Fibroblast of lung (primary cell): ENCODE results near the gene CFAP45.

Experiments
- EZH2 ChIP-seq: IDR thresholded peaks from 2 replicates; pipeline ENCODE4 v1.5.1; 2012; ENCODE audit warnings: low read length, control low read depth, mild to moderate bottlenecking; ENCODE audit errors: missing control alignments
- TF ChIP-seq, protein P1 (sequence below), 2 donors: IDR thresholded peaks in 1 of 2; conservative IDR thresholded peaks in 1 of 2; 1 replicate in 1 of 2; 2 replicates in 1 of 2; pipeline ENCODE4 v1.5.1; 2011 to 2012; ENCODE audit warnings: low read length in 2 of 2, control low read depth in 1 of 2, inconsistent platforms in 1 of 2, low read depth in 1 of 2, mild to moderate bottlenecking in 1 of 2

DNA sequence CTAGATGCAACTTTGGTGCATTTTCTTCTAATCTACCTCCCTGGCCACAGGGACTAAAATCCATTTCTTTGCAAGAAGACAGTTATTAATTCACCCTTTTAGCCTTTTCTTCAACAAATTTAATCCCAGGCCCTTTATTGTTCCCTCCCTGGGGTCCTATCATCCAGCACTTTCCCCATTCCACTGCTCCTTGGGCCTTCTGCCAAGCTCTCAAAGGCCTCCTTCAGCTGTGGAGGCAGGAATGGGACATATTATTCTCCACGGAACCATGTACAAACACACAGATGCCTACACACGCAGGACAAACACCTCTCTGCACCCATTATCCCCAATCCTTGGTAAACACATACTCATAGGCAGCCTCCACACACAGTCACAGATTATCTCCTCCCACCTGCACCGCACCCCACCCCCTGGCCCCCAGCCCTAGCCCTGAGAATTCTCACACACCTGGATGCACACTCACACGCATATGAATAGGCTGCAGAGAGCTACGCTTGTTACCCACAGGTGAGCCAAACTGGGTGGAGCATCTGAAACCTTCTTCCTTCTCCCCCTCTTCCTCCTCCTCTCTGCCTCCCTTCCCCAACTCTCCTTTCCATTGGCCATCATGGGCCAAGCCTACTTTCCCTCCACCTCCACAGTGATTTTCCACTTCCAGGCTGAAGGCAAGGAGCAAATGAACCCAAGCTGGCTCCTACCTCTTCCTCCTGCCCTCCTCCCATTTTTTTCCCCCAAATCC, 13.7 kb upstream of the CFAP45 start:
- TF ChIP-seq, protein P1, sequence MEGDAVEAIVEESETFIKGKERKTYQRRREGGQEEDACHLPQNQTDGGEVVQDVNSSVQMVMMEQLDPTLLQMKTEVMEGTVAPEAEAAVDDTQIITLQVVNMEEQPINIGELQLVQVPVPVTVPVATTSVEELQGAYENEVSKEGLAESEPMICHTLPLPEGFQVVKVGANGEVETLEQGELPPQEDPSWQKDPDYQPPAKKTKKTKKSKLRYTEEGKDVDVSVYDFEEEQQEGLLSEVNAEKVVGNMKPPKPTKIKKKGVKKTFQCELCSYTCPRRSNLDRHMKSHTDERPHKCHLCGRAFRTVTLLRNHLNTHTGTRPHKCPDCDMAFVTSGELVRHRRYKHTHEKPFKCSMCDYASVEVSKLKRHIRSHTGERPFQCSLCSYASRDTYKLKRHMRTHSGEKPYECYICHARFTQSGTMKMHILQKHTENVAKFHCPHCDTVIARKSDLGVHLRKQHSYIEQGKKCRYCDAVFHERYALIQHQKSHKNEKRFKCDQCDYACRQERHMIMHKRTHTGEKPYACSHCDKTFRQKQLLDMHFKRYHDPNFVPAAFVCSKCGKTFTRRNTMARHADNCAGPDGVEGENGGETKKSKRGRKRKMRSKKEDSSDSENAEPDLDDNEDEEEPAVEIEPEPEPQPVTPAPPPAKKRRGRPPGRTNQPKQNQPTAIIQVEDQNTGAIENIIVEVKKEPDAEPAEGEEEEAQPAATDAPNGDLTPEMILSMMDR (conservative IDR thresholded peaks at IDR 0.05 in 1 of 2, IDR thresholded peaks at IDR 0.05 in 1 of 2; ENCODE audit: low read depth in 1 of 2, low read length in 2 of 2) = no peak
- TF ChIP-seq EZH2 = no peak
